HepG2 (cell line): ENCODE data around the gene MYO9A. TPM values are rescaled to one million over a fixed set of nuclear protein-coding genes. Genes with fewer than 3 reads are reported as not detected.

ENCODE experiments used
- ATAC-seq: fragments of 200-7000 bp; cut with Tn5 transposase; 3 replicates; pipeline ENCODE4 v1.9.1; 2020; ENCODE audit warnings: mild to moderate bottlenecking, moderate library complexity
- BruUV-seq: library from RNA; stranded (reverse); fragments of 400-500 nt; replicated peaks from 2 replicates; lab custom pipeline; 2021; lab: Mats Ljungman, UMichigan
- CTCF ChIA-PET: fragments of 300-600 bp; formaldehyde crosslinking; extraction: SDS; loops from one replicate; lab custom pipeline; 2021; ENCODE audit warnings: low total read pairs, inconsistent platforms, low intra/inter-chr PET ratio; lab: Yijun Ruan, JAX
- POLR2A ChIA-PET: fragments of 350-600 bp; sonication (Branson Sonifier 250); formaldehyde crosslinking; loops from one replicate; lab custom pipeline; 2020; ENCODE audit warnings: antibody characterized with exemption, inconsistent platforms; lab: Yijun Ruan, JAX
- DNase-seq: peaks from one replicate; pipeline ENCODE4 v3.0.0-alpha.2; 2015; ENCODE audit warnings: low spot score
- FAIRE-seq: peaks from 3 replicates; lab custom pipeline; 2011; peaks lifted over from hg19 to GRCh38; lab: Jason Lieb, UNC
- H2AFZ ChIP-seq: one replicate; pipeline ENCODE4 v1.6.1; 2011; ENCODE audit warnings: low read length, inconsistent platforms
- H3K27ac ChIP-seq: fragments of 300-600 bp; 3 replicates; pipeline ENCODE4 v1.8.0; 2011; ENCODE audit warnings: mixed run types, mild to moderate bottlenecking, mixed read lengths, low read length, inconsistent platforms; ENCODE audit not compliant: insufficient read depth; ENCODE audit errors: extremely low read length
- H3K27me3 ChIP-seq, 2 experiments: fragments of 200-600 bp in 1 of 2; 2 replicates in 1 of 2; 3 replicates in 1 of 2; pipeline versions ENCODE4 v1.6.0 to v1.8.0; 2011; ENCODE audit warnings: low read length in 2 of 2, mild to moderate bottlenecking in 2 of 2, moderate library complexity in 2 of 2, inconsistent platforms in 1 of 2; ENCODE audit not compliant: insufficient read depth in 2 of 2, control insufficient read depth in 1 of 2
- H3K36me3 ChIP-seq, 2 experiments: fragments of 200-600 bp in 1 of 2; replicated peaks in 1 of 2; 2 replicates in 1 of 2; 3 replicates in 1 of 2; pipeline versions ENCODE4 v1.5.1 to v1.8.0; 2011; ENCODE audit warnings: low read length in 2 of 2, inconsistent platforms in 1 of 2; ENCODE audit not compliant: insufficient read depth in 2 of 2, control insufficient read depth in 1 of 2
- H3K4me1 ChIP-seq: 2 replicates; pipeline ENCODE4 v1.5.1; 2012; ENCODE audit warnings: low read length, inconsistent platforms; ENCODE audit not compliant: insufficient read depth
- H3K4me2 ChIP-seq: 2 replicates; pipeline ENCODE4 v1.6.0; 2011; ENCODE audit warnings: low read depth, low read length, inconsistent platforms
- H3K4me3 ChIP-seq, 3 experiments: fragments of 200-600 bp in 1 of 3; sonication (generic), shearing (Covaris generic) in 1 of 3; replicated peaks in 1 of 3; 2 replicates each; pipeline ENCODE4 v1.5.1; 2011 to 2016; ENCODE audit warnings: low read length in 3 of 3, inconsistent platforms in 2 of 3, low read depth in 2 of 3, mild to moderate bottlenecking in 2 of 3, control low read depth in 1 of 3, mixed read lengths in 1 of 3; ENCODE audit not compliant: insufficient read depth in 1 of 3
- H3K79me2 ChIP-seq: one replicate; pipeline ENCODE4 v1.6.1; 2011; ENCODE audit warnings: low read length, inconsistent platforms; ENCODE audit not compliant: insufficient read depth
- H3K9ac ChIP-seq: 2 replicates; pipeline ENCODE4 v1.6.0; 2011; ENCODE audit warnings: mild to moderate bottlenecking, low read depth, low read length, inconsistent platforms; ENCODE audit not compliant: insufficient read depth
- H3K9me3 ChIP-seq: 2 replicates; pipeline ENCODE4 v1.5.1; 2012; ENCODE audit warnings: mild to moderate bottlenecking, low read length
- H4K20me1 ChIP-seq: 2 replicates; pipeline ENCODE4 v1.6.0; 2011; ENCODE audit warnings: inconsistent platforms, mild to moderate bottlenecking, low read length, moderate library complexity; ENCODE audit not compliant: insufficient read depth
- ADNP ChIP-seq: sonication (generic); formaldehyde crosslinking; IDR thresholded peaks from 2 replicates; pipeline ENCODE4 v1.4.0; 2020; ENCODE audit warnings: missing genetic modification reagents
- CREM ChIP-seq, 2 experiments: sonication (generic) in 1 of 2; formaldehyde crosslinking in 1 of 2; IDR thresholded peaks; 2 replicates each; pipeline versions ENCODE4 v1.4.0 to v1.6.1; 2016 to 2020; ENCODE audit warnings: antibody characterized with exemption in 1 of 2, mild to moderate bottlenecking in 1 of 2, missing genetic modification reagents in 1 of 2
- FOXK2 ChIP-seq: fragments of 450-650 bp; IDR thresholded peaks from 2 replicates; pipeline ENCODE4 v1.6.1; 2016
- HNRNPK ChIP-seq: fragments of 200-400 bp; formaldehyde crosslinking; IDR thresholded peaks from 2 replicates; pipeline ENCODE4 v1.6.1; 2018; ENCODE audit warnings: low read length, low read depth, moderate library complexity, mild to moderate bottlenecking; ENCODE audit not compliant: poor library complexity, severe bottlenecking
- NFE2L2 ChIP-seq: fragments of 150-350 bp; IDR thresholded peaks from 2 replicates; pipeline ENCODE4 v1.6.1; 2014; ENCODE audit warnings: low read length
- SATB2 ChIP-seq: sonication (generic); formaldehyde crosslinking; IDR thresholded peaks from 2 replicates; pipeline ENCODE4 v1.5.0; 2020; ENCODE audit warnings: missing genetic modification reagents
- SNAPC2 ChIP-seq: sonication (generic); formaldehyde crosslinking; IDR thresholded peaks from 2 replicates; pipeline ENCODE4 v1.8.1; 2022; ENCODE audit warnings: mild to moderate bottlenecking, missing genetic modification reagents
- STAG1 ChIP-seq: sonication (generic); formaldehyde crosslinking; IDR thresholded peaks from 2 replicates; pipeline ENCODE4 v1.4.0; 2020; ENCODE audit warnings: missing genetic modification reagents
- TBX2 ChIP-seq: sonication (generic); formaldehyde crosslinking; IDR thresholded peaks from 2 replicates; pipeline ENCODE4 v1.5.0; 2020; ENCODE audit warnings: missing genetic modification reagents, mild to moderate bottlenecking, borderline replicate concordance
- ZNF260 ChIP-seq: sonication (generic); formaldehyde crosslinking; IDR thresholded peaks from 2 replicates; pipeline ENCODE4 v1.4.0; 2020; ENCODE audit warnings: missing genetic modification reagents, low read depth, mild to moderate bottlenecking, borderline replicate concordance
- ZNF746 ChIP-seq: sonication (generic); formaldehyde crosslinking; IDR thresholded peaks from 2 replicates; pipeline ENCODE4 v1.8.0; 2022; ENCODE audit warnings: mild to moderate bottlenecking, missing genetic modification reagents
- WGBS: methylation state at CpG from one replicate; pipeline ENCODE4 v1.1.6; 2017; ENCODE audit warnings: low lambda C conversion rate; 5-methylcytosine and 5-hydroxymethylcytosine counted together
- in situ Hi-C: cut with HindIII; loops from 2 replicates; pipeline ENCODE4 v1.10.0; 2017; ENCODE audit warnings: low pct_unique_long_range_greater_than_20kb; ENCODE audit not compliant: extremely low pct_ligation_motif_present
- intact Hi-C: fragments of 100-400 bp; cut with micrococcal nuclease; formaldehyde crosslinking; loops from one replicate; pipeline ENCODE4 v1.10.0; 2022; ENCODE audit not compliant: unreplicated experiment
- polyA plus RNA-seq, 8 experiments: library from polyadenylated mRNA; depleted of rRNA in 3 of 8; stranded (reverse) in 7 of 8; unstranded in 1 of 8; fragments of >200 nt; fragmentation: Illumina TruSeq in 4 of 8; extraction: Trizol in 4 of 8; gene quantifications; 2 replicates each; pipeline versions ENCODE4 v1.2.1 to v1.2.3, GENCODE V29; 2011 to 2016; ENCODE audit warnings: low read depth in 4 of 8, missing spikeins in 1 of 8, mixed read lengths in 1 of 8; ENCODE audit not compliant: insufficient read depth in 1 of 8
- total RNA-seq, 5 experiments: library from RNA; depleted of rRNA; stranded (reverse); fragments of >200 nt; fragmentation: Illumina TruSeq; extraction: Trizol; gene quantifications; 2 replicates each; pipeline ENCODE4 v1.2.3, GENCODE V29; 2016; ENCODE audit warnings: low read depth in 1 of 5

MYO9A gene
- total and polyA plus RNA-seq, 2 of the 13 experiments (the other 11 are each of a cell fraction or from before 2014, with no cell fraction given) = 4.8 to 15.3 TPM

GRCh38 chr15:71841563-71841962, 276.4 kb downstream of the MYO9A start:
- Histone ChIP-seq H3K79me2 (no peaks in the 10 kb centered on the region), H3K4me2 (no peak overlapping the region), H3K4me3 (no peak overlapping the region), H3K27me3 (no peaks in the 10 kb centered on the region), H2AFZ (no peak overlapping the region), H3K4me1 (no peaks in the 10 kb centered on the region), H3K27ac (no peak overlapping the region), H3K9ac (no peak overlapping the region), H4K20me1 (no peaks in the 10 kb centered on the region), H3K36me3 (peaks cover 0 to 3% of the 10 kb centered on the region in 2 experiments; a peak in 1 of 5 replicates), H3K9me3 (no peaks in the 10 kb centered on the region)
- CTCF ChIA-PET = no interaction called here
- in situ Hi-C loops = no loop called here
- ATAC-seq (no peak), FAIRE-seq (no peak), DNase-seq (no peak)
- TF ChIP-seq TBX2 (CRISPR knock-in tag) = no peak
- TF ChIP-seq FOXK2 = no peak
- no peak for TF ChIP-seq HNRNPK
- no peak for TF ChIP-seq STAG1 (CRISPR knock-in tag)
- no peak for TF ChIP-seq SATB2 (CRISPR knock-in tag)
- no peak for TF ChIP-seq ZNF260 (CRISPR knock-in tag)
- POLR2A ChIA-PET = no interaction called here
- intact Hi-C loops = no loop called here
- 98% methylated on average over 3 of the region's 3 CpGs for WGBS
- no TSS peak for BruUV-seq

GRCh38 chr15:71830981-71831380, 287.0 kb downstream of the MYO9A start:
- H3K79me2 ChIP-seq = no peaks in the 10 kb centered on the region
- H3K9ac ChIP-seq = no peak overlapping the region
- H4K20me1 ChIP-seq = no peaks in the 10 kb centered on the region
- FAIRE-seq = no peak
- CTCF ChIA-PET = no interaction called here
- H2AFZ ChIP-seq = no peak overlapping the region
- intact Hi-C loops = no loop called here
- H3K27ac ChIP-seq = no peak overlapping the region
- ATAC-seq = no peak
- no peak overlapping the region for H3K4me3 ChIP-seq
- WGBS = 95% methylated on average over 2 of the region's 2 CpGs
- no peak overlapping the region for H3K4me2 ChIP-seq
- H3K27me3 ChIP-seq = no peaks in the 10 kb centered on the region
- H3K4me1 ChIP-seq = no peaks in the 10 kb centered on the region
- no peaks in the 10 kb centered on the region for H3K9me3 ChIP-seq
- no peak for DNase-seq
- TF ChIP-seq ADNP (CRISPR knock-in tag) (no peak), CREM (IDR thresholded peaks at IDR 0.05) (no peak), CREM (CRISPR knock-in tag; IDR thresholded peaks at IDR 0.05) (no peak), NFE2L2 (no peak), SNAPC2 (CRISPR knock-in tag) (no peak), ZNF746 (CRISPR knock-in tag) (no peak)
- in situ Hi-C loops = no loop called here
- H3K36me3 ChIP-seq = no peaks in the 10 kb centered on the region; a peak in 2 of 5 replicates
- no TSS peak for BruUV-seq
- POLR2A ChIA-PET = no interaction called here
